ENCODE data around the gene HSPD1.

DNA sequence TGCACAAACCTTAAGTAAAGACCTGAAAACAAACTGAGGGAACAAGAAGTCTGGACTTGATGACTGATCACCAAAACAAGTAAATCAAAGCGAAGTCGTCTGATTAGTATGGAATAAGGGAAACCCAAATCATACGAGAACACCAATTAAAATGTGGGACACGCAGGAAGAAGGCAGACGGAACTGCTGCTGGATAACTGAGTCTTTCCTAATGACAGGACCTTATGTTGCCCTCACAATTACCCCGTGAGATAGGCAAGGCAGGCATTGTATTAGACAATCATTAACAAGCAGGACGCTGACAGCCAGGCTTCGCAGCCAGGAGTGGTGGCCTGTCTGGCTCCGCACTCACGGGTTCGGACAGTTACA lies 46.9 kb downstream of the HSPD1 start:
- TF ChIP-seq, protein P1, sequence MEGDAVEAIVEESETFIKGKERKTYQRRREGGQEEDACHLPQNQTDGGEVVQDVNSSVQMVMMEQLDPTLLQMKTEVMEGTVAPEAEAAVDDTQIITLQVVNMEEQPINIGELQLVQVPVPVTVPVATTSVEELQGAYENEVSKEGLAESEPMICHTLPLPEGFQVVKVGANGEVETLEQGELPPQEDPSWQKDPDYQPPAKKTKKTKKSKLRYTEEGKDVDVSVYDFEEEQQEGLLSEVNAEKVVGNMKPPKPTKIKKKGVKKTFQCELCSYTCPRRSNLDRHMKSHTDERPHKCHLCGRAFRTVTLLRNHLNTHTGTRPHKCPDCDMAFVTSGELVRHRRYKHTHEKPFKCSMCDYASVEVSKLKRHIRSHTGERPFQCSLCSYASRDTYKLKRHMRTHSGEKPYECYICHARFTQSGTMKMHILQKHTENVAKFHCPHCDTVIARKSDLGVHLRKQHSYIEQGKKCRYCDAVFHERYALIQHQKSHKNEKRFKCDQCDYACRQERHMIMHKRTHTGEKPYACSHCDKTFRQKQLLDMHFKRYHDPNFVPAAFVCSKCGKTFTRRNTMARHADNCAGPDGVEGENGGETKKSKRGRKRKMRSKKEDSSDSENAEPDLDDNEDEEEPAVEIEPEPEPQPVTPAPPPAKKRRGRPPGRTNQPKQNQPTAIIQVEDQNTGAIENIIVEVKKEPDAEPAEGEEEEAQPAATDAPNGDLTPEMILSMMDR (IDR thresholded peaks at IDR 0.05): no peak
- TF ChIP-seq ZFX (IDR thresholded peaks at IDR 0.05; ENCODE audit: borderline replicate concordance): no peak
